ENCODE results near the gene TCF7L1. TPM values are rescaled to one million over a fixed set of nuclear protein-coding genes. Genes with fewer than 3 reads are reported as not detected.
"Not testable (repeated sequence)": the region's sequence is repeated elsewhere in the genome, so short reads cannot be mapped to it uniquely, and the experiment has no call there.

Gene TCF7L1
- total RNA-seq, 1 experiment from 2014 or later = 30.4 TPM

DNA sequence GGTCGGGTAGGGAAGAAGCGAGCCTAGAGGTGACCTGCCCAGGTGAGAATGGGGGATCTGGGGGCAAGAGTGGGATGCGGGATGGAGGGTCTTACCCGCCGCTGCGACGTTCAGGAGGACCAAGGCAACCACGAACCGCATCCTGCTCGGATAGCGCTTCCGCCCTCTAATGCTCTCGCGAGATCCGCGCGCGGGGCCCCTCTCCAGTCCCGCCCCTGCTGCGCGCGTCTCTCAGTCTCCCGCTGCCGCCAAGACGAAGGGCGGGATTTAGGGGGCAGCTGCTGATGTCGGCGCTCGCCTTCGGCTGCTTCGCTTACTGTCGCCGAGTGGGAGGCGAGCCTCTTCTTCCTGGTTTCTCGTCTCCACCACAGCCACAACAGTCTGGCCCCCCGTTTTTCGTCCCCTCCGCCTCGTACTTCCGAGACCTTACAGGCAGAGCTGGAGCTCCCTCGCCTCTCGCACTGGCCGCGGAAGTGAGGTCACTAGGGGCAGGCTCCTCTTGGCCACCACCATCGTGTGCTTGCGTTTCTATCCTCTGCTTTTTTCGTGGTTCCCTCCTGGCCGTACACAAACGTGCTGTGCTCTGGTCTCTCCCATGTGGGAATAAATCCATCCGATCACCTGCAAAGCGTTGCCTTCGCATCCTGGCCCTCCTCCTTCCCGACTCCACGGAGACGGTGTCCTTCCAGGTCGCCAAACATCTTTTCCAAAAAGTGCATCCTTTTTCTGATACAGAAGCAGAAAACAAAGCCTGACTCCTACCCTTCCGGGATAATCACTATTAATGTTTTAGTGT is 194.8 kb downstream of the TCF7L1 start, which contains the start of gene TGOLN2:
Gene TGOLN2, minus strand, starts transcription at position 168 of the 796 bp plus-strand sequence. Its CDS starts 27 bp downstream, at position 141.
- in situ Hi-C loops (cut with HindIII; ENCODE audit: low pct_unique_long_range_greater_than_20kb, low sequenced_read_pairs) (no loop called here), intact Hi-C loops (cut with micrococcal nuclease; ENCODE audit: unreplicated experiment) (no loop called here)
- DNase-seq (ENCODE audit: low read depth, low spot score) (peak; percentile 79), ATAC-seq (peak; percentile 99)
- ChIA-PET CTCF (interaction anchor here (0.6 kb wide), 1 partner anchor 375 kb away, joined by 3 read pairs; no protein-coding TSS in a partner anchor), POLR2A (interaction anchor here (0.6 kb wide), 2 partner anchors 62 to 278 kb away, joined by 4 to 10 read pairs; no protein-coding TSS in a partner anchor)
- Histone ChIP-seq H3K27me3 (ENCODE audit: control insufficient read depth, insufficient read depth, low read length) (no peaks in the 10 kb centered on the region), H3K27ac (ENCODE audit: low read length) (peak within 1 kb of the TSS; percentile 93), H3K36me3 (ENCODE audit: control insufficient read depth, insufficient read depth, low read length) (peaks cover 8% of the 10 kb centered on the region), H3K4me3 (ENCODE audit: low read depth in 2 of 2, low read length in 2 of 2) (peak within 1 kb of the TSS; percentile 83 to 88), H3K4me1 (ENCODE audit: control insufficient read depth, insufficient read depth, low read length) (peaks cover 12% of the 10 kb centered on the region), H3K9me3 (ENCODE audit: control insufficient read depth, insufficient read depth, low read depth, low read length) (no peaks in the 10 kb centered on the region)
- TSS peak; percentile 97 for BruUV-seq (replicated peaks)
- TF ChIP-seq SIN3A (IDR thresholded peaks at IDR 0.05; ENCODE audit: borderline replicate concordance, insufficient read depth, low read depth, low read length) (peak; percentile 97; the same call in 1 of the 2 replicates), POLR2AphosphoS5 (IDR thresholded peaks at IDR 0.05; ENCODE audit: low read depth, low read length) (peak; percentile 100), CTCF (IDR thresholded peaks at IDR 0.05) (no peak), TCF7L2 (IDR thresholded peaks at IDR 0.05; ENCODE audit: low read depth, low read length) (no peak), REST (IDR thresholded peaks at IDR 0.05; ENCODE audit: insufficient read depth in 1 of 2, low read depth in 2 of 2, low read length in 1 of 2) (no peak)

DNA sequence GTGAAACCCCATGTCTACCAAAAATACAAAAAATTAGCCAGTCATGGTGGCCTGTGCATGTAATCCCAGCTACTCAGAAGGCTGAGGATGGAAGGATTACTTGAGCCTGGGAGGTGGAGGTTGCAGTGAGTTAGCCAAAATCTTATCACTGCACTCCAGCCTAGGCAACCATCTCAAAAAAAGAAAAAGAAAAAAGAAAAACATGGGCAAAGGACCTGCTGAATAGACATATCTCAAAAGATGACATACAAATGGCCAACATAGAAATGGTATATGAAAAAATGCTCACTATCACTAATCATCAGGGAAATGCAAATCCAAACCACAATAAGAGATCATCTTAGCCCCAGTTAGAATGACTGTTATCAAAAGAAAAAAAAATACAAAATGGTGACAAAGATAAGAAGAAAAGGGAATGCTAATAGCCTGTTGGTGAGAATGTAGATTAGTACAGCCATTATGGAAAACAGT is 196.0 kb downstream of the TCF7L1 start:
- POLR2A ChIA-PET = no interaction called here
- TF ChIP-seq REST (IDR thresholded peaks at IDR 0.05; ENCODE audit: insufficient read depth in 1 of 2, low read depth in 2 of 2, low read length in 1 of 2) = no peak
- no peak for TF ChIP-seq CTCF (IDR thresholded peaks at IDR 0.05)
- TF ChIP-seq TCF7L2 (IDR thresholded peaks at IDR 0.05; ENCODE audit: low read depth, low read length) = no peak
- no peak for TF ChIP-seq POLR2AphosphoS5 (IDR thresholded peaks at IDR 0.05; ENCODE audit: low read depth, low read length)
- no peak for TF ChIP-seq SIN3A (IDR thresholded peaks at IDR 0.05; ENCODE audit: borderline replicate concordance, insufficient read depth, low read depth, low read length)
- BruUV-seq (replicated peaks) = no TSS peak
- CTCF ChIA-PET = no interaction called here
- ATAC-seq = no peak
- intact Hi-C loops (cut with micrococcal nuclease; ENCODE audit: unreplicated experiment) = no loop called here
- DNase-seq (ENCODE audit: low read depth, low spot score) = no peak
- H3K4me3 ChIP-seq (ENCODE audit: low read depth in 2 of 2, low read length in 2 of 2) = no peak overlapping the region
- in situ Hi-C loops (cut with HindIII; ENCODE audit: low pct_unique_long_range_greater_than_20kb, low sequenced_read_pairs) = no loop called here
- H3K9me3 ChIP-seq (ENCODE audit: control insufficient read depth, insufficient read depth, low read depth, low read length) = no peaks in the 10 kb centered on the region
- peaks cover 5% of the 10 kb centered on the region for H3K36me3 ChIP-seq (ENCODE audit: control insufficient read depth, insufficient read depth, low read length)
- no peak overlapping the region for H3K27ac ChIP-seq (ENCODE audit: low read length)
- H3K4me1 ChIP-seq (ENCODE audit: control insufficient read depth, insufficient read depth, low read length) = peaks cover 12% of the 10 kb centered on the region
- H3K27me3 ChIP-seq (ENCODE audit: control insufficient read depth, insufficient read depth, low read length) = no peaks in the 10 kb centered on the region

GRCh38 chr2:85329701-85330100 is 196.5 kb downstream of the TCF7L1 start:
- peaks cover 11% of the 10 kb centered on the region for H3K4me1 ChIP-seq (ENCODE audit: control insufficient read depth, insufficient read depth, low read length)
- in situ Hi-C loops (cut with HindIII; ENCODE audit: low pct_unique_long_range_greater_than_20kb, low sequenced_read_pairs); H3K36me3 ChIP-seq (ENCODE audit: control insufficient read depth, insufficient read depth, low read length); DNase-seq (ENCODE audit: low read depth, low spot score); intact Hi-C loops (cut with micrococcal nuclease; ENCODE audit: unreplicated experiment); H3K27me3 ChIP-seq (ENCODE audit: control insufficient read depth, insufficient read depth, low read length); POLR2A ChIA-PET; CTCF ChIA-PET; H3K9me3 ChIP-seq (ENCODE audit: control insufficient read depth, insufficient read depth, low read depth, low read length); ATAC-seq; H3K4me3 ChIP-seq (ENCODE audit: low read depth in 2 of 2, low read length in 2 of 2); H3K27ac ChIP-seq (ENCODE audit: low read length); BruUV-seq (replicated peaks): not testable (repeated sequence)

All from Panc1 (cell line).